MM.1S (cell line): ENCODE data around the gene USF2.

Source experiments
- DNase-seq: peaks from one replicate; pipeline ENCODE4 v3.0.0-alpha.2; 2015
- H2AFZ ChIP-seq: fragments of 300-600 bp; sonication (generic); 2 replicates; pipeline ENCODE4 v1.6.0; 2016; ENCODE audit warnings: antibody characterized with exemption, low read length
- H3F3A ChIP-seq: fragments of 300-600 bp; sonication (generic); 2 replicates; pipeline ENCODE4 v1.6.1; 2016; ENCODE audit warnings: mild to moderate bottlenecking, antibody characterized with exemption, low read length, moderate library complexity, mixed read lengths; ENCODE audit not compliant: insufficient read depth
- H3K27ac ChIP-seq: fragments of 300-600 bp; sonication (generic); 2 replicates; pipeline ENCODE4 v1.5.1; 2016; ENCODE audit warnings: mild to moderate bottlenecking, low read length
- H3K27me3 ChIP-seq: fragments of 300-600 bp; sonication (generic); replicated peaks from 2 replicates; pipeline ENCODE4 v1.6.0; 2016; ENCODE audit warnings: low read length; ENCODE audit not compliant: insufficient read depth
- H3K36me3 ChIP-seq: fragments of 300-600 bp; sonication (generic); replicated peaks from 2 replicates; pipeline ENCODE4 v1.6.1; 2016; ENCODE audit warnings: mild to moderate bottlenecking, low read length, mixed read lengths; ENCODE audit not compliant: insufficient read depth
- H3K4me1 ChIP-seq: fragments of 300-600 bp; sonication (generic); 2 replicates; pipeline ENCODE4 v1.6.1; 2016; ENCODE audit warnings: low read length, mixed read lengths
- H3K4me2 ChIP-seq: fragments of 300-600 bp; sonication (generic); 2 replicates; pipeline ENCODE4 v1.6.0; 2016; ENCODE audit warnings: low read depth, low read length
- H3K4me3 ChIP-seq: fragments of 300-600 bp; sonication (generic); 2 replicates; pipeline ENCODE4 v1.5.1; 2016; ENCODE audit warnings: low read length, mixed read lengths
- H3K79me2 ChIP-seq: fragments of 300-600 bp; sonication (generic); 2 replicates; pipeline ENCODE4 v1.6.1; 2016; ENCODE audit warnings: mixed run types, low read length, mixed read lengths
- H3K9ac ChIP-seq: fragments of 300-600 bp; sonication (generic); 2 replicates; pipeline ENCODE4 v1.6.1; 2016; ENCODE audit warnings: low read length, mixed read lengths
- H3K9me2 ChIP-seq: fragments of 300-600 bp; sonication (generic); replicated peaks from 2 replicates; pipeline ENCODE4 v1.6.1; 2016; ENCODE audit warnings: mild to moderate bottlenecking, low read length, mixed read lengths; ENCODE audit not compliant: insufficient read depth
- H3K9me3 ChIP-seq: fragments of 300-600 bp; sonication (generic); replicated peaks from 2 replicates; pipeline ENCODE4 v1.6.1; 2016; ENCODE audit warnings: mild to moderate bottlenecking, low read length, mixed read lengths; ENCODE audit not compliant: insufficient read depth
- H4K20me1 ChIP-seq: fragments of 300-600 bp; sonication (generic); 2 replicates; pipeline ENCODE4 v1.6.1; 2016; ENCODE audit warnings: mild to moderate bottlenecking, low read length, moderate library complexity, mixed read lengths; ENCODE audit not compliant: insufficient read depth
- EZH2 ChIP-seq: fragments of 300-600 bp; sonication (generic); optimal IDR thresholded peaks from 2 replicates; pipeline ENCODE3; 2017; ENCODE audit warnings: low read depth, mild to moderate bottlenecking, antibody characterized with exemption, low read length, mixed read lengths
- EZH2phosphoT487 ChIP-seq: fragments of 300-600 bp; sonication (generic); IDR thresholded peaks from 2 replicates; pipeline ENCODE4 v1.6.1; 2018; ENCODE audit warnings: antibody characterized with exemption, low read length
- TF ChIP-seq, protein P1 (sequence below): fragments of 300-600 bp; sonication (generic); IDR thresholded peaks from 2 replicates; pipeline ENCODE4 v1.5.1; 2016; ENCODE audit warnings: antibody characterized with exemption, low read length, mixed read lengths

Gene USF2

DNA sequence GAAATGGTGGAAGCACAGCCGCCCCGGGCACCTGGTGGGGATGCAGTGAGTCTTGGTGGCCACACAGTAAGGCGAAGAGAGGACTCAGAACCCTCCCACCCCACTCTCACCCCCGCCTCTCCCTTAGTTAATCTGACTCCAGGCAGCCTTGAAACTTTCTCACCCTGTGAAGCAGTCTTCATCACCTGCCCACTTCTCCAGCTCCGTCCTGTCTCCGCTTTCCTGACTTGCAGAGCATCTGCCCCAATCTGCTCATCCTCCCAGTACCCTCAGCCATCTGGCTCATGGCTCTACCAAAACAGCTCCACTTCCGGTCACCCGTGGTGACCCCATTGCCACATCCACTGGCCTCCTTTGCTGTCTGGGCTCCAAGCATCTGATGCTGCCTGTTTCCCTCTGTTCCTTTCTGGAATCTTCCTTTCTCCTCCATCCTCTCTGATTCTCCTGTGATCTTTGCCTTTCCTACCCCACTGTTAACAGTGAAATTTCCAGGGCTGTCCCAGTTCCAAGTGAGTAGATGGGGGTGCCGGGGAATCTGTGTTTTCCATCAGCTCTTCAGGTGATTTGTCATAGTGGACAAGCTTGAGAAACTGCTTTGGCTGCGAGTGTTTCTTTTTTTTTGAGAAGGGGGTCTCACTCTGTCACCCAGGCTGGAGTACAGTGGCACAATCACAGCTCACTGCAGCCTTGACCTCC lies 4.3 kb downstream of the USF2 start:
- peaks cover 14% of the 10 kb centered on the region; the same call in 1 of the 2 replicates for H3K79me2 ChIP-seq

DNA sequence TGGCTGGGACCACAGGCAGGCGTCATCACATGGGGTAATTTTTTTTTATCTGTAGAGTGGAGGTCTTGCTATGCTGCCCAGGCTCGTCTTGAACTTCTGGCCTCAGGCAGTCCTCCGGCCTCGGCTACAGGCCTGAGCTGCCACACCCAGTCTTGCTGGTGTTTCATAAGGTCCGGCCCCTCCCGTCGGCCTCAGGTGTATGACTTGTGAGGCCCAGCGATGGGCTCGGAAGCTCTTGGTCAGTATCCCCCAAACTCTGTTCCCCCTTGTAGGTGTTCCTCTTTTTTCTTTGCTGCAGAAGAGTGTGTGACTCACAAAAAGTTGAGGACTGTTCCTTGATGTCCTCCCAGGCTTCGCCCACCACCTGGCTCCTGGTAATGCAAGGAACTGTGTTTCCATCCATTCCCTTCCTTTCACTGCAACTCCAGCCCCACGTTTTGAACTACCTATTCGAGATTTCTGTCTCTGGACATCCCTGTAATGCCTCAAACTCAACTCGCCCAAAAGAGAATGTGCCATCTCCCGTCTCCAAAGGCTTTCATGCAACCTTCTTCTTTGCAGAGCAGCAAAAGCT lies 5.0 kb downstream of the USF2 start:
- TF ChIP-seq EZH2 (no peak), EZH2phosphoT487 (no peak)
- TF ChIP-seq, protein P1, sequence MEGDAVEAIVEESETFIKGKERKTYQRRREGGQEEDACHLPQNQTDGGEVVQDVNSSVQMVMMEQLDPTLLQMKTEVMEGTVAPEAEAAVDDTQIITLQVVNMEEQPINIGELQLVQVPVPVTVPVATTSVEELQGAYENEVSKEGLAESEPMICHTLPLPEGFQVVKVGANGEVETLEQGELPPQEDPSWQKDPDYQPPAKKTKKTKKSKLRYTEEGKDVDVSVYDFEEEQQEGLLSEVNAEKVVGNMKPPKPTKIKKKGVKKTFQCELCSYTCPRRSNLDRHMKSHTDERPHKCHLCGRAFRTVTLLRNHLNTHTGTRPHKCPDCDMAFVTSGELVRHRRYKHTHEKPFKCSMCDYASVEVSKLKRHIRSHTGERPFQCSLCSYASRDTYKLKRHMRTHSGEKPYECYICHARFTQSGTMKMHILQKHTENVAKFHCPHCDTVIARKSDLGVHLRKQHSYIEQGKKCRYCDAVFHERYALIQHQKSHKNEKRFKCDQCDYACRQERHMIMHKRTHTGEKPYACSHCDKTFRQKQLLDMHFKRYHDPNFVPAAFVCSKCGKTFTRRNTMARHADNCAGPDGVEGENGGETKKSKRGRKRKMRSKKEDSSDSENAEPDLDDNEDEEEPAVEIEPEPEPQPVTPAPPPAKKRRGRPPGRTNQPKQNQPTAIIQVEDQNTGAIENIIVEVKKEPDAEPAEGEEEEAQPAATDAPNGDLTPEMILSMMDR, result no peak
- no peaks in the 10 kb centered on the region for H3K9me2 ChIP-seq
- peaks cover 14% of the 10 kb centered on the region; the same call in 1 of the 2 replicates for H3K79me2 ChIP-seq
- no peak overlapping the region for H3K9ac ChIP-seq
- no peak for DNase-seq
- H3K36me3 ChIP-seq, result 0 out of 2 replicates have a peak, but pooled peaks cover 2% of the 10 kb centered on the region
- H3K27ac ChIP-seq, result no peak overlapping the region
- H3K4me1 ChIP-seq, result no peaks in the 10 kb centered on the region
- H3K4me3 ChIP-seq, result no peak overlapping the region
- no peaks in the 10 kb centered on the region for H3F3A ChIP-seq
- H3K4me2 ChIP-seq, result no peak overlapping the region
- H3K9me3 ChIP-seq, result no peaks in the 10 kb centered on the region
- H3K27me3 ChIP-seq, result no peaks in the 10 kb centered on the region
- no peak overlapping the region for H2AFZ ChIP-seq
- no peaks in the 10 kb centered on the region for H4K20me1 ChIP-seq

More for the DNA sequence above, 4.3 kb downstream of the USF2 start:
- Histone ChIP-seq H3K9me2 (no peaks in the 10 kb centered on the region), H3K9ac (no peak overlapping the region), H3K27ac (no peak overlapping the region), H2AFZ (no peak overlapping the region), H4K20me1 (no peaks in the 10 kb centered on the region), H3K9me3 (no peaks in the 10 kb centered on the region), H3K27me3 (no peaks in the 10 kb centered on the region), H3F3A (no peaks in the 10 kb centered on the region), H3K4me1 (no peaks in the 10 kb centered on the region), H3K36me3 (0 out of 2 replicates have a peak, but pooled peaks cover 2% of the 10 kb centered on the region), H3K4me3 (no peak overlapping the region), H3K4me2 (no peak overlapping the region)
- TF ChIP-seq, protein P1, result no peak
- TF ChIP-seq EZH2phosphoT487 (no peak), EZH2 (no peak)
- no peak for DNase-seq

DNA sequence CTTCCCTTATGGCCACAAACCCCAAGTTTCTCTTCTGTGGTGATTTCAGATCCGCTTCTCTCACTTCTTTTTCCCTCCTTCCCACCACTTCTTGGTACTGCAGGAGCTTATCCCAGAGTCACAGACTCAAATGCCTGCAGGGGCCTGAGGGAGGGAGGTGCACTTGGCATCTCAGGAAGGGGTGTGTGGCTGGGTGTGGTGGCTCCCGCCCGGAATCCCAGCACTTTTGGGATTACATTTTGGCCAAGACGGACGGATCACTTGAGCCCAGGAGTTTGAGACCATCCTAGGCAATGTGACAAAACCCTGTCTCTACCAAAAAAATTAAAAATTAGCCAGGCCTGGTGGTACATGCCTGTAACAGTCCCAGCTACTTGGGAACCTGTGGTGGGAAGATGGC lies 5.6 kb downstream of the USF2 start:
- Histone ChIP-seq H3K4me3 (no peak overlapping the region), H3K9me3 (no peaks in the 10 kb centered on the region), H3K9ac (no peak overlapping the region), H3K79me2 (peaks cover 14% of the 10 kb centered on the region; the same call in 1 of the 2 replicates), H3K4me1 (no peaks in the 10 kb centered on the region), H3F3A (no peaks in the 10 kb centered on the region), H3K4me2 (no peak overlapping the region), H4K20me1 (no peaks in the 10 kb centered on the region), H3K36me3 (0 out of 2 replicates have a peak, but pooled peaks cover 2% of the 10 kb centered on the region), H3K27ac (no peak overlapping the region), H3K27me3 (no peaks in the 10 kb centered on the region), H2AFZ (no peak overlapping the region), H3K9me2 (no peaks in the 10 kb centered on the region)
- no peak for DNase-seq
- TF ChIP-seq EZH2phosphoT487 (no peak), EZH2 (no peak)
- TF ChIP-seq, protein P1, result no peak
